ES-I3 (cell line): Measurements from ENCODE around the gene EIF4A2.

Experiments used
- H3K36me3 ChIP-seq: 2 replicates; pipeline ENCODE4 v1.6.1; 2013; ENCODE audit warnings: mild to moderate bottlenecking, low read length, control low read depth, moderate library complexity; ENCODE audit not compliant: insufficient read depth
- H3K4me1 ChIP-seq: 2 replicates; pipeline ENCODE4 v1.6.1; 2013; ENCODE audit warnings: mild to moderate bottlenecking, control low read depth, low read length; ENCODE audit not compliant: insufficient read depth
- H3K9ac ChIP-seq: 2 replicates; pipeline ENCODE4 v1.6.1; 2013; ENCODE audit warnings: low read depth, mild to moderate bottlenecking, low read length, moderate library complexity
- H3K9me3 ChIP-seq: 2 replicates; pipeline ENCODE4 v1.6.1; 2013; ENCODE audit warnings: mild to moderate bottlenecking, low read length, moderate library complexity; ENCODE audit not compliant: control insufficient read depth, insufficient read depth

EIF4A2 gene

DNA sequence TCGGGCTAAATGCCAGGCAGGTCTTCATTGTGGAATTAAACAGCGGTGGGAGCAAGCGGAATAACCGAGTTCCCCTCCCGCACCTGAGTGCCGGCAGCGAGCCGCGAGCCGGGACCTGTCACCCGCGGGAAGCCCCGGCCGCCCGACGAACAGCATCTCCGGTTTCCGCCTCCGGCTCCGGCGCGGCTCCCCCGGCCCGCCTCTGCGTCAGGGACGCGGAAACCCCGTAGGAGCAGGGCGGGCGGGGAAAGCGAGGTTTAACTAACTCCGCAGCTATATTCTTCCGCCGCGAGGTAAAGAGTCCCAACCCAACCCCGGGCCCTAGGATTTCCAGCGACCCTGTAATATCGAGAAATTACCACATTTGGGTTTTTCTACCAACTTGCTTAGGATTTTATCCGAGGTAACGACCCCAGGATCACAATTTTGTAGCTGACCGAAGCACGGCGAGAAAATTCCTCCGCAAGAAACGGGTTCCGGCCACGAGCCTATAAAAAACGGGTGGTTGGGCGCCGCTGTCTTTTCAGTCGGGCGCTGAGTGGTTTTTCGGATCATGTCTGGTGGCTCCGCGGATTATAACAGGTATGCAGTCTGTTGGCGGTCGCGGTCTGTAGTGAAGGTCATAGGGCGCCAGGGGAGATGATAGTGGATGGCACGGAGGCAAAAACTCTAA, at the start of gene EIF4A2:
EIF4A2 (plus strand) TSS at position 520 of the 673 bp plus-strand sequence; CDS start at position 554, 34 bp downstream.
- Histone ChIP-seq H3K9ac (peak within 1 kb of the TSS; percentile 99), H3K36me3 (peaks cover 41% of the 10 kb centered on the region), H3K4me1 (peaks cover 2% of the 10 kb centered on the region; the same call in 1 of the 2 replicates), H3K9me3 (no peaks in the 10 kb centered on the region)

DNA sequence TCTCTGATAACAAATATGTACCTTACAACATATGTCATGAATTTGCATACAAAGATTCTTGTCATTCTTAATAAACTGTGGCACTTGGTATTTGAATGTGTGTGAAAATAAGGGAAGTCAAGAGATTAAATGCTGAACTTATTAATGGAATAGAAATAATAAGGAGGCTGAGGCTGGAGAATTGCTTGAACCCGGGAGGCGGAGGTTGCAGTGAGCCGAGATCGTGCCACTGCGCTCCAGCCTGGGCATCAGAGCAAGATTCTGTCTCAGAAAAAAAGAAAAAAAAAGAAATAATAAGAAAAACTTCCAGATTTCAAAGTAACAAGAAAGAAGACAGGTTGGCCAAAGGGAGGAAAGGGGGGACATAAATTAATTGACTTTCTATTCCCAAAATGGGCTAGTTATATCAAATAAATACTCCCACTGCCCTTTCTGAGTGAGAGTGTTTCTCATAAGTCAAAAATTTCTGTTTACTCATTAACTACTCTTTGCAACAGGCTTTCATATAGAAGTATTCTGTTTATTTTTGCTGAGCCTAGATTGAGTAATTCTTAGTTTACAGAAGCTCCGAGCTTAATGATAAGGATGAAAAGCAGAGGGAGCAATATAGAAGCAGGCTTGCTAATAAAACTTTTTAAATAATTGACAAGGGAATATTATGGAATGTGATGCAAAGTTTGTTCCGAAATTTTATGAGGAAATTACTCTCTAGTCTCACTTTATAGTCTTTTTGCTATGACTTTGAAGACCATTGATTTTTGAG, 40.6 kb upstream of the EIF4A2 start:
- Histone ChIP-seq H3K36me3 (no peaks in the 10 kb centered on the region), H3K4me1 (peaks cover 27% of the 10 kb centered on the region), H3K9me3 (no peaks in the 10 kb centered on the region), H3K9ac (no peak overlapping the region)

DNA sequence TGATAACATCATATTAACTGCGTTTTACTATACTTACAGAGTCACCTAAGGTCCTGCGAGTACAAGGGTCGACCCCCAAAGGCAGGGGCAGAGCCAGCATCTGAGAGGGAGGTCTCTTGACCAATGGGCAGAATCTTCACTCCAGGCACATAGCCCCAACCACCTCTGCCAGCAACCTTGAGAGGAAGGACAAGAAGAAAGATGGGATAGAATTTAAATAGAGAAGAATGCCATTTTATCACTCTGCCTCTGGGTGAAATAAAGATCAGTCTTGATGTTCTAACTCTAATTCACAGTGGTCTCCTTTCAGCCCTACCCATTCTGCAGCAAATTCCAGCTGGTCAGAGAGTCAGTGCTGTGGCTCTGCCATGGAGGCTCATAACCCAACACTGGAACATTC, 39.7 kb upstream of the EIF4A2 start:
- peaks cover 27% of the 10 kb centered on the region for H3K4me1 ChIP-seq
- no peaks in the 10 kb centered on the region for H3K9me3 ChIP-seq
- no peaks in the 10 kb centered on the region for H3K36me3 ChIP-seq
- no peak overlapping the region for H3K9ac ChIP-seq

DNA sequence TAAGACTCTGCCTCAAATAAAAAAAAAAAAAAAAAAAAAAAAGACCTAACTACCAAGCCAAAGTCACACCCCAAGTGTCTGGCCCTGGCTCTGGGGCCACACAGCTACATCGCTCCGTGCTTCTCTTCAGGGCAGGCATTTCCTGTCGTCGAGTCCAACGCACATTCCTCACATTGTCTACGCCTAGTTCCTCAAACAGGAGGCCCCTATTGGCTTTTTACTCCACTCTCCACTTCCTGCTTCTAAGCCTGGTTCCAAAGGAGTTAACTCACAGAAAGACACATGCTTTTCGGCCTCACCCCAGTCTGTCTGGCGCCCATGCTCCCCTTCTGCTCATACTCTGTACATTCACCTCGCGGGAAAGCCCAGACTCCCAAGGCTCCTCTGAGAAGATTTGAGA, 37.4 kb upstream of the EIF4A2 start:
- no peak overlapping the region for H3K9ac ChIP-seq
- no peaks in the 10 kb centered on the region for H3K9me3 ChIP-seq
- peaks cover 17% of the 10 kb centered on the region for H3K4me1 ChIP-seq
- H3K36me3 ChIP-seq: no peaks in the 10 kb centered on the region

DNA sequence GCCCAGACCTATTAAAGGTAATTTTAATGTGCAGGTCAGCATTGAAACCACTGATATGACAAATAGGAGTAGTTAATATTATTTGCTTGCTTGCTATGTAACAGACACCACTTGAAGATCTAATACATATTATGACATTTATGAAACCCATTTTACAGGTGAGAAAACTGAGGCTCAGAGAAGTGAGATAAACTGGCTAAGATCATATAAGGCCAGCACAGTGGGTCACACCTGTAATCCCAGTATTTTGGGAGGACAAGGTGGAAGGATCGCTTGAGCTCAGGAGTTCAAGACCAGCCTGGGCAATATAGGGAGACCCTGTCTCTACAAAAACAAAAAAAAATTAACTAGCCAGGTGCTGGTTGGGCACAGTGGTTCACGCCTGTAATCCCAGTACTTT, 33.1 kb upstream of the EIF4A2 start:
- Histone ChIP-seq H3K9me3 (no peaks in the 10 kb centered on the region), H3K9ac (no peak overlapping the region), H3K36me3 (no peaks in the 10 kb centered on the region), H3K4me1 (peaks cover 19% of the 10 kb centered on the region)

DNA sequence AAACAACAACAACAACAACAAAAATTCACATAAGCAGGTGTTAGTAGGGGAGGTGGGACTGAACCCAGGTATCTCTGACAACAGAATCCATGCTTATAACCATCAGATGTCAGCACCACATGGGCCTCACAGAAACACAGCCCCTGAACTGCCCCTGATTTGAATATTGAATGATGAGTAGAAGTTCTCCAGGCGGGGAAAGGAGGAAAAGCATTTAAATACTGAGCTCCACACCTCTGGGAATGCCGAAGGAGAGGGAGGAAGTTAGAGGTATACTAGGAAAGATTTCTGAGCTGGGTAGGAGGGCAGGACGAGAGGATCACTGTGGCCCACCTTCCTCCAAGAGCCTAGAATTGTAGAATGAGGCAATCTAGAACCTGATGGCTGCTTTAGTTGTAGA, 31.9 kb upstream of the EIF4A2 start:
- no peak overlapping the region for H3K9ac ChIP-seq
- no peaks in the 10 kb centered on the region for H3K9me3 ChIP-seq
- peaks cover 12% of the 10 kb centered on the region; the same call in 1 of the 2 replicates for H3K4me1 ChIP-seq
- H3K36me3 ChIP-seq: no peaks in the 10 kb centered on the region

DNA sequence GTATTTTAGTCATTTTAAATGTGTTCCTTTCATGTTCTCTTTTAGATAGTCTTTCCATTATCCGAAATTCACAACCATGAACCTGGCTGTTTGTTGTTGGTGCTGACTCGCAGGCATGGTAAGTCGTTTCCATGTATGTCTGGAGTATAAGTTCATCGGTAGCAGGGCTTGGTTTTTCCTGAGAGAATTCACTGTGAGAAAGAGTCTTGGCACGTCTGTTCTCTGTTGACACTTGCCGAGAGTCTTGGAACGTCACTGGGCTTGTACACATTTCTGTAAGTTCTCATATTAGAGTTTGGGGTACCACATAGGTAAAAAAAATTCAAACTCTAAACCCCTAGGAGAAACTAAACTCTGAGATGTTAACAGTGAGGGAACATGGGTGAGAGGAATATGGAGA, 29.4 kb upstream of the EIF4A2 start:
- peaks cover 12% of the 10 kb centered on the region; the same call in 1 of the 2 replicates for H3K4me1 ChIP-seq
- H3K9ac ChIP-seq: no peak overlapping the region
- no peaks in the 10 kb centered on the region for H3K36me3 ChIP-seq
- no peaks in the 10 kb centered on the region for H3K9me3 ChIP-seq

DNA sequence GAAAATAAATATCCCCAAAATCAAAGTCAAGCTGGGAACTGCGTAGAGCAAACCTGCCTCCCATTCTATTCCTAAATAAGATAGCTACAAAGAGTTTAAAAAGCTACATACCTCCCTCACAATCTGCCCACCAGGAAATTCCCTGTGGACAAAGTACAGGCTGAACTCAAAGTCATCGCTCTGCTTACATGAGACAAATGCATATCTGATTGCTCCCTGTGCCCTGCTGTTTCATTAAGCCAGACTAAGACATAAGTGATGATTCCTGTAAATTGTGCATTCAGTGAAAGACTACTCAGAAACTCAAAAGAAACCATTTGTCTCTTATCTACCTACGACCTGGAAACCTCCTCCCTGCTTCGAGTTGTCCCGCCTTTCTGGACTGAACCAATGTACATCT, 28.5 kb upstream of the EIF4A2 start:
- no peak overlapping the region for H3K9ac ChIP-seq
- H3K9me3 ChIP-seq: no peaks in the 10 kb centered on the region
- no peaks in the 10 kb centered on the region for H3K36me3 ChIP-seq

DNA sequence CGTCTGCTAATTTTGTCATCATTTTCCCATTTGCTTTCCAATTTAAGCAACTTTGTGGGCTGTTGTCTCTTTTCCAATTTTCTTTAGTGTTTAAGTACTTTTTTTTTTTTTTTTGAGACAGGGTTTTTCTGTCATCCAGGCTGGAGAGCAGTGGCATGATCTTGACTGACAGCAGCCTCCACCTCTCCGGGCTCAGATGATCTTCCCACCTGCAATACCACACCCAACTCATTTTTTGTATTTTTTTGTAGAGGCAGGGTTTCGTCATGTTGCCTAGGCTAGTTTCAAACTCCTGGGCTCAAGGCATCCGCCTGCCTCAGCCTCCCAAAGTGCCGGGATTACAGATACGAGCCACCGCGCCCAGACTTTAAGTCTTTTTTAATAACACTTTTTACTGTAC, 26.2 kb upstream of the EIF4A2 start:
- H3K9me3 ChIP-seq: no peaks in the 10 kb centered on the region
- H3K4me1 ChIP-seq: peaks cover 4% of the 10 kb centered on the region; the same call in 1 of the 2 replicates
- no peaks in the 10 kb centered on the region for H3K36me3 ChIP-seq
- no peak overlapping the region for H3K9ac ChIP-seq

More for the DNA sequence above, 28.5 kb upstream of the EIF4A2 start:
- H3K4me1 ChIP-seq: peaks cover 12% of the 10 kb centered on the region; the same call in 1 of the 2 replicates

DNA sequence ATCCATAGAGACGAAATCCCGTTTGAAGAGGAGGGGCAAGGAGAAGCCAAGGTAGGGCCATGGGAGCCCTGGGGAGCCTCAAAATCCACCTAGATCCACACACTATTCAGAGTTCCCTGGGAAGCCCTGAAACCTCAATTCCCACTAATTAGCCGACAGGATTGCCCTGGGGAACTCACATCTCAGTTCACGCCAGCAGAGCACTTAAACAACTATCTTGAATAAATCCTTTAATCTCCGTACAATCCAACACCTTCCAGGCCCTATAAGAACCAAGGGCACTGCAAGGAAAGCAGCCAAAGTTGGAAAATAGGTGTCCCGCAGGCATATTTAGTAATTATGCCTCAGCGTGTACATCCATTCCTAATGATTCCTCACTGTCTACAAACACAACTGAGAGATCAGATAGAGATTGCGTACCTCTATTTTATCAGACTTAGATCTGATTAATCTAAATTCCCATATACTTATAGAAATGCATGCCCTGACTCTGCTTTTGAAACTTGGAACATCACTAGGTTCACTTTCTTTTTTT, 25.6 kb upstream of the EIF4A2 start:
- Histone ChIP-seq H3K4me1 (peaks cover 4% of the 10 kb centered on the region; the same call in 1 of the 2 replicates), H3K9me3 (no peaks in the 10 kb centered on the region), H3K9ac (no peak overlapping the region), H3K36me3 (no peaks in the 10 kb centered on the region)

DNA sequence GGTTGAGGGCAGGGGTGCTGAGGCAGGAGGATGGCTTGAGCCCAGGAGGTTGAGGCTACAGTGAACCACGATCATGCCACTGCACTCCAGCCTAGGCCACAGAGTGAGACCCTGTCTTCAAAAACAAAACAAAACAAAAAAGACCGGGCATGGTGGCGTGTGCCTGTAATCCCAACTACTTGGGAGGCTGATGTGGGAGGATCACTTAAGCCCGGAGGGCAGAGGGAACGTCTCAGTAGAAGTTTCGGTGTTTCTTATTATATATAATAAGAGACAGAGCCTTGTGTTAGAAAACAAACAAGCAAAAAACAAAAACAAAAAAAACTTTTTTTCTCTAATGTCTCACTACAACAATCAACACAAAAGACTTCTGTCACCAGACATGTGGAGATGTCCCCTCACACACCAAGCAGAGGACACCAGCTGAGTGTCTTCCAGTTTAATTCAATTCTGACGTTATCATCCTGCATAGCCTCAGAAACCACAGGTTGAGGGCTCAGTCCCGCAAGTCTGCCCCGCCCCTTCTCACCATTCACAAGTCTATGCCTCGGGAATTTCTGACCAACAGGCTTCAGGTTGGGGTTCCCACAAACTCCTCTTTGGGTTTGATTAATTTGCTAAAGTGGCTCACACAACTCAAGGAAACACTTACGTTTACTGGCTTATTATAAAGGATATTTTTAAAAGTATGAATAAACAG, 24.0 kb upstream of the EIF4A2 start:
- H3K4me1 ChIP-seq: peaks cover 4% of the 10 kb centered on the region; the same call in 1 of the 2 replicates
- H3K9ac ChIP-seq: no peak overlapping the region
- H3K36me3 ChIP-seq: no peaks in the 10 kb centered on the region
- no peaks in the 10 kb centered on the region for H3K9me3 ChIP-seq

DNA sequence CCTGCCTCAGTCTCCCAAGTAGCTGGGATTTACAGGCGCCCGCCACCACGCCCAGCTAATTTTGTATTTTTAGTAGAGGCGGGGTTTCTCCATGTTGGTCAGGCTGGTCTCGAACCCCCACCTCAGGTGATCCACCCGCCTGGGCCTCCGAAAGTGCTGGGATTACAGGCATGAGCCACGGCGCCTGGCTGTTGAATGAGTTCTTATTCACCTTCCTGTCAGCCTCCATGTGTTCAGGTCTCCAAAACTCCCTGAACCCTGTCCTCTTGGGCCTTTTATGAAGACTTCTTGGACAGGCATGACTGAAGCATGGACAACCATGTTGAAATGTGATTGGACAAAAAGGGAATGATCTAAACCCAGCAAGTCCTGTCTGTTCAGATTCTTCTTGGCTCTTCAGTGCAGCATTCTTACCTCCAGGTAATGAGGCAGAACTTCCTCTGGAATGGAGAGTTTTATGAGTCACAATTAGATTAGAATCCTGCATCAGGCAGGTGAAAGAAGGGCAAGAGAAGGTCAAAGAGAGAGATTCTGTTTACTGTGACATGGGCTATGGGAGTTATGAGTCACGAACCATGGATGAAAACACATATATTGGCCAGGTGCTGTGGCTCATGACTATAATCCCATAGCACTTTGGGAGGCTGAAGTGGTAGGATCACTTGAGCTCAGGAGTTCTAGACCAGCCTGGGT, 23.1 kb upstream of the EIF4A2 start:
- H3K36me3 ChIP-seq: no peaks in the 10 kb centered on the region
- H3K9me3 ChIP-seq: no peaks in the 10 kb centered on the region
- no peaks in the 10 kb centered on the region; the same call in 1 of the 2 replicates for H3K4me1 ChIP-seq
- no peak overlapping the region for H3K9ac ChIP-seq

DNA sequence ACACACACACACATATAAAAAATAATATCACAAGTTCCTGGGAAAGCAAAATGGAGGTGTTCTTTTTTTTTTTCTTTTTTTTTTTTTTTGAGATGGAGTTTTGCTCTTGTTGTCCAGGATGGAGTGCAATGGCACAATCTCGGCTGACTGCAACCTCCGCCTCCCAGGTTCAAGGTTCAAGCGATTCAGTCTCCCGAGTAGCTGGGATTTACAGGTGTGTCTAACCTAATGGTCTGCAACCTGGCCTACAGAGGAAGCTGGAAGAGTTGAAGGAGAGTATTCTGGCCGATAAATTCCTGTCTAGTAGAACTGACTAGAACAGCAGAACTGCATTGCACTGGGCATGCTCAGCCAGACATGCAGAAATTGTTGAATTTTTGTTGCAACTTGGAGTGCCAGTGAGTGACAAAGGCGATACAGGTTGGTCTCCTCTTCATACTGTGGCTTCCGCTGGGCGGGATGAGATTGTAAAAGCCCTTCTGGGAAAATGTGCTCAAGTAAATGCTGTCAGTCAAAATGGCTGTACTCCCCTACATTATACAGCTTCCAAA, 22.4 kb upstream of the EIF4A2 start:
- H3K4me1 ChIP-seq: no peaks in the 10 kb centered on the region; the same call in 1 of the 2 replicates
- H3K9me3 ChIP-seq: no peaks in the 10 kb centered on the region
- H3K9ac ChIP-seq: no peak overlapping the region
- H3K36me3 ChIP-seq: no peaks in the 10 kb centered on the region
